BJ (cell line): ENCODE data around the gene CNIH4. TPM values are rescaled to one million over a fixed set of nuclear protein-coding genes. Genes with fewer than 3 reads are reported as not detected.

ENCODE experiments used
- CTCF ChIA-PET: fragments of 350-600 bp; formaldehyde crosslinking; extraction: SDS; loops from one replicate; lab custom pipeline; 2021; ENCODE audit warnings: antibody characterized with exemption, inconsistent platforms; lab: Yijun Ruan, JAX
- POLR2A ChIA-PET: fragments of 300-600 bp; sonication (Branson Sonifier 250); formaldehyde crosslinking; extraction: SDS; loops from one replicate; lab custom pipeline; 2021; ENCODE audit warnings: antibody characterized with exemption; lab: Charles Lee
- DNase-seq: peaks from one replicate; pipeline ENCODE4 v3.0.0-alpha.2; 2011; ENCODE audit warnings: low read depth
- H3K27me3 ChIP-seq: 2 replicates; pipeline ENCODE4 v1.6.0; 2011; ENCODE audit warnings: low read length; ENCODE audit not compliant: control insufficient read depth, insufficient read depth
- H3K36me3 ChIP-seq: 2 replicates; pipeline ENCODE4 v1.5.1; 2011; ENCODE audit warnings: low read length; ENCODE audit not compliant: control insufficient read depth, insufficient read depth
- H3K4me3 ChIP-seq: 2 replicates; pipeline ENCODE4 v1.5.1; 2011; ENCODE audit warnings: low read depth, mild to moderate bottlenecking, control low read depth, low read length
- polyA plus RNA-seq: library from polyadenylated mRNA; depleted of rRNA; stranded (reverse); fragments of >200 nt; gene quantifications from 2 replicates; pipeline ENCODE4 v1.2.3, GENCODE V29; 2011
- TF ChIP-seq, protein P1 (sequence below): IDR thresholded peaks from 2 replicates; pipeline ENCODE4 v1.5.1; 2011; ENCODE audit warnings: low read depth, mild to moderate bottlenecking, control low read depth, inconsistent platforms, low read length, moderate library complexity; ENCODE audit not compliant: insufficient read depth

CNIH4 gene
- polyA plus RNA-seq, 1 experiment, result 23.6 TPM

DNA sequence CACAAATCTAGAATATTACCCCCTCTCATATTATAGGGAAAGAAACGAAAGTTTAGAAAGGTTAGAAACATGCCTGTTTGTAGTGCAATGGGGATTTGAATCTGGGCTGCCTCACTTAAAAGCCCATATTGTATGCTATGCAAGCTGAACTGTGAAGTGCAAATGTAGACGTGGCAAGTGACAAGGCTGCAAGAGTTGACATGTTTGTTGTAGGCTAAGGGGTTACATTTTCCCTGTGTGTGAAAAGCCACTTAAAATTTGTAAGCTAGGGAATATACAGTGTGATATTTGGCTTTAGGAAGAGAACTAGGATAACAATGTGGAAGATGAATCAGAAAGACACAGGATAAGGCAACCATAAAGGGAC lies 48.9 kb downstream of the CNIH4 start:
- Histone ChIP-seq H3K4me3 (no peak overlapping the region), H3K27me3 (no peaks in the 10 kb centered on the region), H3K36me3 (peaks cover 5% of the 10 kb centered on the region)
- CTCF ChIA-PET, result no interaction called here
- DNase-seq, result no peak
- TF ChIP-seq, protein P1, sequence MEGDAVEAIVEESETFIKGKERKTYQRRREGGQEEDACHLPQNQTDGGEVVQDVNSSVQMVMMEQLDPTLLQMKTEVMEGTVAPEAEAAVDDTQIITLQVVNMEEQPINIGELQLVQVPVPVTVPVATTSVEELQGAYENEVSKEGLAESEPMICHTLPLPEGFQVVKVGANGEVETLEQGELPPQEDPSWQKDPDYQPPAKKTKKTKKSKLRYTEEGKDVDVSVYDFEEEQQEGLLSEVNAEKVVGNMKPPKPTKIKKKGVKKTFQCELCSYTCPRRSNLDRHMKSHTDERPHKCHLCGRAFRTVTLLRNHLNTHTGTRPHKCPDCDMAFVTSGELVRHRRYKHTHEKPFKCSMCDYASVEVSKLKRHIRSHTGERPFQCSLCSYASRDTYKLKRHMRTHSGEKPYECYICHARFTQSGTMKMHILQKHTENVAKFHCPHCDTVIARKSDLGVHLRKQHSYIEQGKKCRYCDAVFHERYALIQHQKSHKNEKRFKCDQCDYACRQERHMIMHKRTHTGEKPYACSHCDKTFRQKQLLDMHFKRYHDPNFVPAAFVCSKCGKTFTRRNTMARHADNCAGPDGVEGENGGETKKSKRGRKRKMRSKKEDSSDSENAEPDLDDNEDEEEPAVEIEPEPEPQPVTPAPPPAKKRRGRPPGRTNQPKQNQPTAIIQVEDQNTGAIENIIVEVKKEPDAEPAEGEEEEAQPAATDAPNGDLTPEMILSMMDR, result no peak
- POLR2A ChIA-PET, result no interaction called here

DNA sequence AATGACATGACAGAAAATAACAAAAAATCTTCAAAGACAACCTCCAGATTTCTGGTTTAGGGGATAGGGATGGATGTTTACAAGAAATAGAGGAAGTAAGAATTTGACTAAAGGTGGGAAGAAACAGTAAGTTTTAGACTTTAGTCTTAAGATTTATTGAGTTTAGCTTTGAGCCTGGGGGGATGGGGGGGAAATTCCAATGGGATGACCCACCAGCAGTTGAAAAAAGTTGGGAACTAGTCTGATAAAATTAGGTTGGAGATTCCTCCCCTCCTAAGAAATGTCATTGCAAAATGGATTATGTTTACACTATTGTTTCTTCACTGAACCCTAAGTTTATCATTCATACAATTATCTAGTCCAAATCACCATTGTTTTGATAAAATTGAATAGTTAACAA lies 49.5 kb downstream of the CNIH4 start:
- CTCF ChIA-PET, result no interaction called here
- H3K36me3 ChIP-seq, result peaks cover 8% of the 10 kb centered on the region
- no peak for DNase-seq
- H3K27me3 ChIP-seq, result no peaks in the 10 kb centered on the region
- POLR2A ChIA-PET, result no interaction called here
- TF ChIP-seq, protein P1, result no peak
- no peak overlapping the region for H3K4me3 ChIP-seq

DNA sequence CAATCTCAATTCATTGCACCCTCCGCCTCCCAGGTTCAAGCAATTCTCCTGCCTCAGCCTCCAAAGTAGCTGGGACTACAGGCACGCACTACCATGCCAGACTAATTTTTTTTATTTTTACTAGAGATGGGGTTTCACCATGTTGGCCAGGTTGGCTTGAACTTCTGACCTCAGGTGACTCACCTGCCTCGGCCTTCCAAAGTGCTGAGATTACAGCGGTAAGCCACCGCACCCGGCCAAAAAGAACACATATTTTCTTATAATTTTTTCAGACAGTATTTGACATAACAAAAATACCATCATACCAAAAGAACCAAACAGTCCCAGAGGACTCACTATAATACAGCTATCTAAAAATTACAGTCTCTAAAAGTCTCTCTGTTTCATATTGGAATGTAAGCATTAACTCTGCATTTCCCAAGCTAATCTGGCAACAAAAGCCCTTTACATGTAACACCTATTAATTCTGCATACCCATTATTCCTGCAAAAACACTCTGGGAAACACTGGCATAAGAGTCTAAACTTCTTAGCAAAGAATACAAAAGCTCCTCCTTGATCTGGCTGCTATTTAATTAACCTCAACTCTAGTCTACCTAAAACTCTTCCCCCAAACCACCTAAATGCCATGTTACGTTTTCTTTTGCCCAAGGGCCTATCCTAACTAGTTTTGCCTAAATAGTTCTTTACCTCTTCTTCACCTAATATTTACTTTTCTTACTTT lies 51.1 kb downstream of the CNIH4 start:
- no peak for DNase-seq
- ChIA-PET POLR2A (no interaction called here), CTCF (interaction anchor here (0.8 to 0.9 kb wide), 2 partner anchors 8 to 9 kb away, joined by 3 to 4 read pairs; no protein-coding TSS in a partner anchor)
- Histone ChIP-seq H3K4me3 (no peak overlapping the region), H3K27me3 (no peaks in the 10 kb centered on the region), H3K36me3 (peaks cover 10% of the 10 kb centered on the region)
- TF ChIP-seq, protein P1, result no peak

DNA sequence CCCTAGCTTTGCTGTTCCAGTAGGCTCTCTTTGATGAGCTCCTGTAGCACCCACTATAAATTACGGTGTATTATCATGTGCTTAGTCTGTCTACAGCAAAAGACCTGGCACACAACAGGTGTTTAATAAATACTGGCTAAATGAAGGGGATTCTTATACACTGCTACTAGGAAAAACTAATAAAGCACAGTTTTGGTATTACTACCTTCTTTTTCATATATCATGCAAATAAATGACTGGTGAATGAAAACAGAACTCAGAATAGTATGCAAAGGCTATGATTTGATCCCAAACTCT lies 51.6 kb downstream of the CNIH4 start:
- ChIA-PET CTCF (interaction anchor here (0.8 to 0.9 kb wide), 2 partner anchors 8 to 9 kb away, joined by 3 to 4 read pairs; no protein-coding TSS in a partner anchor), POLR2A (no interaction called here)
- Histone ChIP-seq H3K27me3 (no peaks in the 10 kb centered on the region), H3K4me3 (no peak overlapping the region), H3K36me3 (peaks cover 10% of the 10 kb centered on the region)
- TF ChIP-seq, protein P1, result no peak
- DNase-seq, result no peak

DNA sequence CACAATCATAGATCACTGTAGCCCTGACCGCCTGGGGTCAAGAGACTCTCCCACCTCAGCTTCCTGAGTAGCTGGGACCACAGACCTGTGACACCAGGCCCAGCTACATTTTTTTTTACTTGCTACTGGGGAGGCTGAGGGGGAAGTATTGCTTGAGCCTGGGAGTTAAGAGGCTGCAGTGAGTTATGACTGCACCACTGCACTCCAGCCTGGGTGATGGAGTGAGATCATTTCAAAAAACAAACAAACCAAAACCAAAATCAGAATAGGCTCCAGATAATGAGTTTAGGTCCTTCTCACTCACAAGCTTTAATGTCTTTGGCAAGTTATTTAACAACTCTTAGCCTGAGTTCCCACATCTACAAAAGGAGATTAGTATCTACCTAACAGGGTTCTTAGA lies 55.1 kb downstream of the CNIH4 start:
- ChIA-PET POLR2A (no interaction called here), CTCF (interaction anchor here (1.3 to 1.4 kb wide), 2 partner anchors 23 kb away, joined by 4 read pairs; partner anchors contain the start of gene WDR26)
- DNase-seq, result no peak
- Histone ChIP-seq H3K4me3 (no peak overlapping the region), H3K27me3 (no peaks in the 10 kb centered on the region), H3K36me3 (peaks cover 7% of the 10 kb centered on the region; the same call in 1 of the 2 replicates)
- TF ChIP-seq, protein P1, result no peak
